BLaER1 treated with 17β-estradiol and CSF1 and Interleukin-3, amounts not matched to agents 10 nM and 100 nM (cell line): ENCODE data around the gene GRK6.

Experiments used
- H3K27ac ChIP-seq, 11 experiments: shearing (Covaris generic); formaldehyde crosslinking; 2 replicates each; pipeline ENCODE4 v1.8.1; 2022
- H3K27me3 ChIP-seq, 11 experiments: shearing (Covaris generic); formaldehyde crosslinking; 2 replicates each; pipeline ENCODE4 v1.8.1; 2022
- H3K36me3 ChIP-seq, 11 experiments: shearing (Covaris generic); formaldehyde crosslinking; 2 replicates each; pipeline ENCODE4 v1.8.1; 2022
- H3K4me1 ChIP-seq, 10 experiments: shearing (Covaris generic); formaldehyde crosslinking; 2 replicates each; pipeline ENCODE4 v1.8.1; 2022
- H3K4me2 ChIP-seq, 11 experiments: shearing (Covaris generic); formaldehyde crosslinking; 2 replicates each; pipeline ENCODE4 v1.8.1; 2022
- H3K4me3 ChIP-seq, 10 experiments: shearing (Covaris generic); formaldehyde crosslinking; 2 replicates each; pipeline ENCODE4 v1.8.1; 2022
- H3K9ac ChIP-seq, 11 experiments: shearing (Covaris generic); formaldehyde crosslinking; 2 replicates each; pipeline ENCODE4 v1.8.1; 2022
- H3K9me3 ChIP-seq, 11 experiments: shearing (Covaris generic); formaldehyde crosslinking; replicated peaks in 1 of 11; 2 replicates each; pipeline ENCODE4 v1.8.1; 2022
- H4K20me1 ChIP-seq, 11 experiments: shearing (Covaris generic); formaldehyde crosslinking; 2 replicates each; pipeline ENCODE4 v1.8.1; 2022
- Cebpa-rat ChIP-seq, 11 experiments: shearing (Covaris generic); IDR thresholded peaks; 2 replicates each; pipeline ENCODE4 v1.8.1; 2022

The GRK6 gene

DNA sequence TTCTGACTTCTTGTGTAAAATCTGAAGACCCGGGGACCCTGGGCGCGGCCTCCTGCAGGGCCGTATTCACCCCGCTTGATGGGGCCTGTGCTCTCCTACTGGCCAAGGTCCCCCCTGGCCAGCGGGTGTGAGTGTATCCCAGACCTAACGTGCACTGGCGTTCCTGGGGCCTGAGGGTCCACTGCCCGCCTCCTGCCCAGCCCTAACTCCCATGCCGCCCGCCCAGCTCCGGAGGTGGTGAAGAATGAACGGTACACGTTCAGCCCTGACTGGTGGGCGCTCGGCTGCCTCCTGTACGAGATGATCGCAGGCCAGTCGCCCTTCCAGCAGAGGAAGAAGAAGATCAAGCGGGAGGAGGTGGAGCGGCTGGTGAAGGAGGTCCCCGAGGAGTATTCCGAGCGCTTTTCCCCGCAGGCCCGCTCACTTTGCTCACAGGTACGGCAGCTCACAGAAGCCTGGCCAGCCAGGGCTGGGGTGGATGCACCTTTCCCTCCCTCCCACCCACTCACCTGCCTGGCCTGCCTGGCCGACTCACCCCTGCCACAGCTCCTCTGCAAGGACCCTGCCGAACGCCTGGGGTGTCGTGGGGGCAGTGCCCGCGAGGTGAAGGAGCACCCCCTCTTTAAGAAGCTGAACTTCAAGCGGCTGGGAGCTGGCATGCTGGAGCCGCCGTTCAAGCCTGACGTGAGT lies 9.5 kb downstream of the GRK6 start:
- Histone ChIP-seq H3K9me3 (no peaks in the 10 kb centered on the region), H3K27me3 (no peaks in the 10 kb centered on the region), H3K9ac (peak overlapping the region in 3 of 11 experiments; percentile 28 to 99 (median 29); a peak in 2 of 22 replicates), H3K4me1 (peaks cover 37 to 62% (median 52%) of the 10 kb centered on the region in 10 experiments), H3K27ac (peak overlapping the region in 1 of 11 experiments; percentile 4; a peak in 1 of 22 replicates), H3K36me3 (peaks cover 84 to 100% (median 90%) of the 10 kb centered on the region in 11 experiments), H3K4me2 (no peak overlapping the region), H3K4me3 (no peak overlapping the region), H4K20me1 (peaks cover 0 to 88% (median 44%) of the 10 kb centered on the region in 11 experiments; a peak in 17 of 22 replicates)
- TF ChIP-seq Cebpa-rat (IDR thresholded peaks at IDR 0.05): no peak

DNA sequence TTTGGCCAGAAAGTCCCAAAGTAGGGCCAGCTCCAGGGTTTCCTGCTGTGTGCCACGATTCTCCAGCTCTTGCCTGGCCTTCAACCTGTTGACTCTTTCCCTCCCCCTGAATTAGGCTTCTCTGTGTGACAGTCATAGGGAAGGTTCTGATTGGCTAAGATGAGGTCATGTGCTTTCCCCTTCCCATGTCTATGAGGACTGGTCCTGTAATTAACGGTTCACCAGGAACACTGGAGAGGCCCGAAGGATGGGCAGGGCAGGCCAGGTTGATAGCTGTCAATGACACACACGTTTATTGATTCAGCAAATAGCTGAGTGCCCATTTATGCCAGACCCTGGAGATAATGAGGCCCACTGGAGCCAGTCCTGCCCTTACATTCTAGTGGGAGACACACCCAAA lies 11.1 kb downstream of the GRK6 start:
- Histone ChIP-seq H3K4me1 (peaks cover 21 to 46% (median 39%) of the 10 kb centered on the region in 10 experiments), H3K27ac (no peak overlapping the region), H3K36me3 (peaks cover 96 to 100% (median 100%) of the 10 kb centered on the region in 11 experiments), H3K9me3 (no peaks in the 10 kb centered on the region), H3K27me3 (no peaks in the 10 kb centered on the region), H3K4me3 (no peak overlapping the region), H4K20me1 (peaks cover 0 to 99% (median 55%) of the 10 kb centered on the region in 11 experiments; a peak in 18 of 22 replicates), H3K4me2 (no peak overlapping the region), H3K9ac (no peak overlapping the region)
- TF ChIP-seq Cebpa-rat (IDR thresholded peaks at IDR 0.05): no peak

DNA sequence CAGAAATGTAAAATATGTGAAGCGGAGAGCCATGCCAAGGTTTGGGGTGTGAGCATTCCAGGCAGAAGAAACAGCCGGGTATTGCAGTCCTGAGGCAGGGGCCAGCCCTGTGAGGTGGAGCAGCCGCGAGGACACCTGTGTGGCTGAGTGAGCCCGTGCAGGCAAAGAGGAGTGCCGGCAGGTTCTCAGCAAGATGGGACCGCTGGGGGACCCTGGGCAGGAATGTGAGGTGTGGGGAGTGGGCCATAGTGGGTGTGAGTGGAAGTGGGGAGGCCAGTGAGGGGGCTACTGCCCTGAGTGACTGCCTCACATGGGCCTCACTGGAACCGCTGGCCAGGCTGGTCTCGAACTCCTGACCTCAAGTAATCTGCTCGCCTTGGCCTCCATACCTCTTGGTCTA lies 12.0 kb downstream of the GRK6 start:
- no peaks in the 10 kb centered on the region for H3K9me3 ChIP-seq
- peaks cover 96 to 100% (median 100%) of the 10 kb centered on the region in 11 experiments for H3K36me3 ChIP-seq
- no peaks in the 10 kb centered on the region for H3K27me3 ChIP-seq
- no peak overlapping the region for H3K4me3 ChIP-seq
- TF ChIP-seq Cebpa-rat (IDR thresholded peaks at IDR 0.05): no peak
- H3K9ac ChIP-seq: no peak overlapping the region; a peak in 1 of 22 replicates
- no peak overlapping the region for H3K4me2 ChIP-seq
- H3K4me1 ChIP-seq: peaks cover 12 to 45% (median 37%) of the 10 kb centered on the region in 10 experiments
- H3K27ac ChIP-seq: no peak overlapping the region; a peak in 1 of 22 replicates
- H4K20me1 ChIP-seq: peaks cover 0 to 99% (median 62%) of the 10 kb centered on the region in 11 experiments; a peak in 18 of 22 replicates

DNA sequence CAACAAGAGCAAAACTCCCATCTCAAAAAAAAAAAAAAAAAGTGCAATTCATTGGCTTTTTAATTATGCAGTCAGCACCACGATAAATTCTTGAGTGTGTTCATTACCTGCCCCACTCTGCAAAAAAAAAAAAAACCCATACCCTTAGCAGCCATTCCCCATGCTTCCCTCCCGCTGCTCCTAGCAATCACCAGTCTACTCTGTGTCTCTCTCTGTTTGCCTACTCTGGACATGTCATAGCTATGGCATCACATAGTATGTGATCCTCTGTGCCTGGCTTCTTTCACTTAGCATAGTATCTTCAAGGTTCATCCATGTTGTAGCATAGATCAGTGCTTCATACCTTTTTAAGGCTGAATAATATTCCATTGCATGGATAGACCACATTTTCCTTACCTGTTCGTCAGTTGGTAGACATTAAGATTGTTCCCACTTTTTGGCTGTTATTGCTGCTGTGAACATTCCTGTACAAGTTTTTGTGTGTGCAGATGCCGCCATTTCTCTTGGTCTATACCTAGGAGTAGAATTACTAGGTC lies 13.1 kb downstream of the GRK6 start:
- Histone ChIP-seq H3K9me3 (no peaks in the 10 kb centered on the region), H3K27ac (no peak overlapping the region), H3K36me3 (peaks cover 85 to 96% (median 93%) of the 10 kb centered on the region in 11 experiments), H3K4me3 (no peak overlapping the region), H3K9ac (peak overlapping the region in 1 of 11 experiments; percentile 23; a peak in 1 of 22 replicates), H3K27me3 (no peaks in the 10 kb centered on the region), H3K4me2 (no peak overlapping the region), H4K20me1 (peaks cover 0 to 99% (median 65%) of the 10 kb centered on the region in 11 experiments; a peak in 19 of 22 replicates), H3K4me1 (peaks cover 8 to 45% (median 37%) of the 10 kb centered on the region in 10 experiments)
- TF ChIP-seq Cebpa-rat (IDR thresholded peaks at IDR 0.05): no peak

DNA sequence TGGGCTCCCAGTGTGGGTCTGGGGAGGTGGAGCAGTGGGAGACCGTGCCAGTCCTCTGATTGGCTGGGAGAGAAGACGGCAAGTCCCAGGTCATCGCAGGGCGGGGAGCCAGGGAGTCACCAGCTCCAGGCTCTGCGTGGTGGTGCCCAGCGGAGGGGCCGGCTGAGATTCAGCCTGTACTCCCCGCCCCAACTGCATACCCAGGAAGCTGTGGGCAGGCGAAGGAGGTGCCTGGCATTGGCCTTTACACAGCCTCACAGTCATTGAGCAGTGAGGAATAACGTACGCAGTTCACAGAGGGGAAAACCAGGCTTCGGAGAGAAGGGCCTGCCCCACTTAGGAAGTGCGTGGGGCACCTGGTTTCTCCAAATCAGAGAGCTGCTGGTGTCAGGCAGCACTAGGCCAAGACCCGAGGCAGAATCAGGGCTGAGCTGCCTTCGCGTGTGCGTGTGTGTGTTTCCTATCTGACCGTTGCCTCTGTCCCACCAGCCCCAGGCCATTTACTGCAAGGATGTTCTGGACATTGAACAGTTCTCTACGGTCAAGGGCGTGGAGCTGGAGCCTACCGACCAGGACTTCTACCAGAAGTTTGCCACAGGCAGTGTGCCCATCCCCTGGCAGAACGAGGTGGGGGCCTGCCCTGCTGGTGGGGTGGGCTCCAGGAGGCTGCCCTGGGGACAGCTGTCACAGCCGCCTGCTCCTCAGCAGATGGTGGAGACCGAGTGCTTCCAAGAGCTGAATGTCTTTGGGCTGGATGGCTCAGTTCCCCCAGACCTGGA lies 13.9 kb downstream of the GRK6 start:
- TF ChIP-seq Cebpa-rat (IDR thresholded peaks at IDR 0.05): no peak
- H3K4me2 ChIP-seq: no peak overlapping the region; a peak in 1 of 22 replicates
- H3K27me3 ChIP-seq: no peaks in the 10 kb centered on the region
- H4K20me1 ChIP-seq: peaks cover 0 to 99% (median 71%) of the 10 kb centered on the region in 11 experiments; a peak in 19 of 22 replicates
- peak overlapping the region in 7 of 11 experiments; percentile 0 to 56 (median 28); a peak in 7 of 22 replicates for H3K9ac ChIP-seq
- H3K27ac ChIP-seq: peak overlapping the region in 1 of 11 experiments; percentile 3; a peak in 2 of 22 replicates
- H3K36me3 ChIP-seq: peaks cover 77 to 88% (median 85%) of the 10 kb centered on the region in 11 experiments
- H3K4me3 ChIP-seq: no peak overlapping the region
- peaks cover 15 to 45% (median 41%) of the 10 kb centered on the region in 10 experiments for H3K4me1 ChIP-seq
- H3K9me3 ChIP-seq: no peaks in the 10 kb centered on the region

DNA sequence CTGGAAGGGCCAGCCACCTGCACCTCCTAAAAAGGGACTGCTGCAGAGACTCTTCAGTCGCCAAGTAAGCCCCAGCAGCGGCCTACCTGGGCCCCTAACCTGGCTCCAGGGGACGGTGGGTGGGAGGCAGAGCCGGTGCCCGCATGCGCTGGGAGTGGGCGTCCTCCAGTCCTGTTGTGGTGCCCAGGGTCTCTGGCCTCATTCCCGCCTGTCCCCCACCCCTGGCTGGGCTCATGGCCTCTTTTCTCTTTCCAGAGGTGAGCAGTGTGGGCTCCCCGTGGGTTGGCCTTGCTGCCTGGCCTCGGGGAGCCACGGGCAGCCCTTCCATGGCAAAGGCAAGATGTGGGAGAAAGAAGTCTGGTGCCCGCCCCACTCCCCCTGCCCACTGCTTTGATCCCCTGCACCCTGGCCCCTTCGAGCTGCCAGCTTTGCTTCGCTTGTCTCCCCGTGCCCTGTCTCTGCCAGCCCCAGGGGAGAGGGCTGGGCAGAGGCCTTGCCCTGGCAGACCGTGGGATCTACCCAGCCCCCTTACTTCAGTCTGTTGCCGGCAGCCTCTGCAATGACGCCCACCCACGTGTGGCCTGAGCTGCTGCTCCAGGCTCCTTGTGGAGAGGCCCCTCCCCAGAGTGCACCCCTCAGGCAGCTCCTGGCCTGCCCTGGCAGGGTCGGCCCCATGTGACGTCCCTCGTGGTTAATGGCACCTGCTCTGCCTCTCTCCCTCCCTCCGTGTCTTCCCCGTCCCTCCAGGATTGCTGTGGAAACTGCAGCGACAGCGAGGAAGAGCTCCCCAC lies 14.7 kb downstream of the GRK6 start:
- H3K4me1 ChIP-seq: peaks cover 23 to 52% (median 48%) of the 10 kb centered on the region in 10 experiments
- no peak overlapping the region for H3K4me3 ChIP-seq
- no peak overlapping the region; a peak in 2 of 22 replicates for H3K4me2 ChIP-seq
- H3K9ac ChIP-seq: peak overlapping the region in 4 of 11 experiments; percentile 18 to 35 (median 30); a peak in 4 of 22 replicates
- peaks cover 0 to 99% (median 71%) of the 10 kb centered on the region in 11 experiments; a peak in 19 of 22 replicates for H4K20me1 ChIP-seq
- H3K9me3 ChIP-seq: no peaks in the 10 kb centered on the region
- H3K36me3 ChIP-seq: peaks cover 69 to 80% (median 77%) of the 10 kb centered on the region in 11 experiments
- peak overlapping the region in 1 of 11 experiments; percentile 3; a peak in 3 of 22 replicates for H3K27ac ChIP-seq
- no peaks in the 10 kb centered on the region for H3K27me3 ChIP-seq
- no peak for TF ChIP-seq Cebpa-rat (IDR thresholded peaks at IDR 0.05)

DNA sequence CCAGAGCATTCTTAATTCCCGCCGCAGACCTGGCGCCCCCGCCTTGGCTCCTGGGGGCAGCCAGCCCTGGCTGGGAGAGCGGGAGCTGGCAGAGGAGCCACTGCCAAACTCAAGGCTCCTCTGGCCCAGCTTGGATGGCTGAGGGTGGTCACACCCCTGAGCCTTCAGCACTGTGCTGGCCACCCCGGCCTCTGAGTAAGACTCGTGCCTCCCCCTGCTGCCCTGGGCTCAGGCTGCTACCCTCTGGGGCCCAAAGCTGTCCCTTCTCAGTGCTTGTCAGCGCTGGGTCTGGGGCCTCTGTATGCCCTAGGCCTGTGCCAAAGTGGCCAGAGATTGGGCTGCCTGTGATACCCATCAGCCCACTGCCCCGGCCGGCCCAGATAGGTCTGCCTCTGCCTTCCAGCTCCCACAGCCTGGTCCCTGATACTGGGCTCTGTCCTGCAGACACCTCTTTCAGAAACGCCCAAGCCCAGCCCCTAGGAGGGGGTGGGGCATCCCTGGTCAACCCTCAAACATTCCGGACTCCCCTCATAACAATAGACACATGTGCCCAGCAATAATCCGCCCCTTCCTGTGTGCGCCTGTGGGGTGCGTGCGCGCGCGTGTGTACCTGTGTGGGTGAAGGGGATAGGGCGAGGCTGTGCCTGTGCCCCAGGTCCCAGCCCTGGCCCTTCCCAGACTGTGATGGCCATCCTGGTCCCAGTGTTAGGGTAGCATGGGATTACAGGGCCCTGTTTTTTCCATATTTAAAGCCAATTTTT lies 15.8 kb downstream of the GRK6 start:
- no peak for TF ChIP-seq Cebpa-rat (IDR thresholded peaks at IDR 0.05)

More for the DNA sequence above, 15.8 kb downstream of the GRK6 start:
- Histone ChIP-seq H3K4me2 (no peak overlapping the region), H3K36me3 (peaks cover 59 to 69% (median 67%) of the 10 kb centered on the region in 11 experiments), H3K9me3 (no peaks in the 10 kb centered on the region), H4K20me1 (peaks cover 0 to 96% (median 64%) of the 10 kb centered on the region in 11 experiments; a peak in 19 of 22 replicates), H3K27me3 (no peaks in the 10 kb centered on the region), H3K9ac (peak overlapping the region in 1 of 11 experiments; percentile 42; a peak in 3 of 22 replicates), H3K27ac (no peak overlapping the region; a peak in 1 of 22 replicates), H3K4me3 (no peak overlapping the region), H3K4me1 (peaks cover 25 to 55% (median 50%) of the 10 kb centered on the region in 10 experiments)
